ENCODE measurements around the gene PTPRD. TPM values are rescaled to one million over a fixed set of nuclear protein-coding genes. Genes with fewer than 3 reads are reported as not detected.

PTPRD gene
- total RNA-seq, 3 donors from 2014 or later (not counting 1 experiment from before 2014, with no cell fraction given), result 0.05 to 0.68 TPM; not detected in 1

- intact Hi-C loops (cut with micrococcal nuclease), result no loop called here
- Histone ChIP-seq H3K27ac (ENCODE audit: low read length) (no peak overlapping the region), H3K36me3 (ENCODE audit: control insufficient read depth, insufficient read depth, low read length) (no peaks in the 10 kb centered on the region), H3K27me3 (ENCODE audit: control insufficient read depth, insufficient read depth, low read length) (no peaks in the 10 kb centered on the region), H3K4me3 (ENCODE audit: low read length) (no peak overlapping the region), H3K4me1 (ENCODE audit: control insufficient read depth, insufficient read depth, low read length) (no peaks in the 10 kb centered on the region), H3K9me3 (ENCODE audit: control insufficient read depth, insufficient read depth, low read length) (no peaks in the 10 kb centered on the region)
- Mint-ChIP-seq H3K4me1 (no peaks in the 10 kb centered on the region), H3K27ac (no peak overlapping the region), H3K36me3 (no peaks in the 10 kb centered on the region), H3K4me3 (no peak overlapping the region), H3K9me3 (peaks cover under 1 to 7% of the 10 kb centered on the region in 2 donors), H3K27me3 (ENCODE audit: low read depth in 2 of 2) (no peaks in the 10 kb centered on the region)
- 94% methylated on average over 5 of the region's 6 CpGs for WGBS (ENCODE audit: insufficient coverage)
- DNase-seq (no peak), ATAC-seq (no peak)
- TF ChIP-seq CTCF (IDR thresholded peaks at IDR 0.05), result no peak
These were observed 1916.3 kb downstream of the PTPRD start for GRCh38 chr9:8696516-8696915.

- no peak overlapping the region for H3K4me3 Mint-ChIP-seq
- intact Hi-C loops (cut with micrococcal nuclease), result no loop called here
- peaks cover 0 to 7% of the 10 kb centered on the region in 2 donors for H3K9me3 Mint-ChIP-seq
- no peaks in the 10 kb centered on the region for H3K27me3 ChIP-seq (ENCODE audit: control insufficient read depth, insufficient read depth, low read length)
- H3K36me3 ChIP-seq (ENCODE audit: control insufficient read depth, insufficient read depth, low read length), result no peaks in the 10 kb centered on the region
- WGBS (ENCODE audit: insufficient coverage), result 73% methylated on average over 2 of the region's 4 CpGs
- ATAC-seq, result no peak
- no peaks in the 10 kb centered on the region for H3K36me3 Mint-ChIP-seq
- no peak overlapping the region for H3K27ac Mint-ChIP-seq
- H3K4me1 Mint-ChIP-seq, result no peaks in the 10 kb centered on the region
- no peak for DNase-seq
- no peak for TF ChIP-seq CTCF (IDR thresholded peaks at IDR 0.05)
- no peaks in the 10 kb centered on the region for H3K4me1 ChIP-seq (ENCODE audit: control insufficient read depth, insufficient read depth, low read length)
- H3K27me3 Mint-ChIP-seq (ENCODE audit: low read depth in 2 of 2), result no peaks in the 10 kb centered on the region
- no peaks in the 10 kb centered on the region for H3K9me3 ChIP-seq (ENCODE audit: control insufficient read depth, insufficient read depth, low read length)
- no peak overlapping the region for H3K4me3 ChIP-seq (ENCODE audit: low read length)
- no peak overlapping the region for H3K27ac ChIP-seq (ENCODE audit: low read length)
These were observed 1917.7 kb downstream of the PTPRD start for GRCh38 chr9:8694983-8695588.

- H3K4me3 ChIP-seq (ENCODE audit: low read length), result no peak overlapping the region
- no peaks in the 10 kb centered on the region for H3K27me3 Mint-ChIP-seq (ENCODE audit: low read depth in 2 of 2)
- peaks cover 0 to 9% of the 10 kb centered on the region in 2 donors for H3K9me3 Mint-ChIP-seq
- H3K4me3 Mint-ChIP-seq, result no peak overlapping the region
- H3K4me1 ChIP-seq (ENCODE audit: control insufficient read depth, insufficient read depth, low read length), result no peaks in the 10 kb centered on the region
- no peaks in the 10 kb centered on the region for H3K4me1 Mint-ChIP-seq
- H3K27me3 ChIP-seq (ENCODE audit: control insufficient read depth, insufficient read depth, low read length), result no peaks in the 10 kb centered on the region
- 77% methylated on average over 5 of the region's 6 CpGs for WGBS (ENCODE audit: insufficient coverage)
- ATAC-seq (no peak), DNase-seq (no peak)
- no peak overlapping the region for H3K27ac ChIP-seq (ENCODE audit: low read length)
- intact Hi-C loops (cut with micrococcal nuclease), result no loop called here
- H3K36me3 Mint-ChIP-seq, result no peaks in the 10 kb centered on the region
- H3K27ac Mint-ChIP-seq, result no peak overlapping the region
- TF ChIP-seq CTCF (IDR thresholded peaks at IDR 0.05), result no peak
- H3K9me3 ChIP-seq (ENCODE audit: control insufficient read depth, insufficient read depth, low read length), result no peaks in the 10 kb centered on the region
- no peaks in the 10 kb centered on the region for H3K36me3 ChIP-seq (ENCODE audit: control insufficient read depth, insufficient read depth, low read length)
These were observed 1919.3 kb downstream of the PTPRD start for GRCh38 chr9:8693464-8693863.

GRCh38 chr9:8686516-8686915, 1926.3 kb downstream of the PTPRD start:
- H3K36me3 Mint-ChIP-seq, result no peaks in the 10 kb centered on the region
- no peaks in the 10 kb centered on the region for H3K27me3 ChIP-seq (ENCODE audit: control insufficient read depth, insufficient read depth, low read length)
- no peaks in the 10 kb centered on the region for H3K27me3 Mint-ChIP-seq (ENCODE audit: low read depth in 2 of 2)
- H3K9me3 ChIP-seq (ENCODE audit: control insufficient read depth, insufficient read depth, low read length), result no peaks in the 10 kb centered on the region
- H3K4me1 Mint-ChIP-seq, result no peaks in the 10 kb centered on the region
- no peaks in the 10 kb centered on the region for H3K36me3 ChIP-seq (ENCODE audit: control insufficient read depth, insufficient read depth, low read length)
- no peak overlapping the region for H3K4me3 Mint-ChIP-seq
- intact Hi-C loops (cut with micrococcal nuclease), result no loop called here
- no peaks in the 10 kb centered on the region for H3K4me1 ChIP-seq (ENCODE audit: control insufficient read depth, insufficient read depth, low read length)
- DNase-seq (no peak), ATAC-seq (no peak)
- peaks cover 0 to 2% of the 10 kb centered on the region in 2 donors for H3K9me3 Mint-ChIP-seq
- H3K27ac Mint-ChIP-seq, result no peak overlapping the region
- 88% methylated on average over 1 of the region's 2 CpGs for WGBS (ENCODE audit: insufficient coverage)
- no peak for TF ChIP-seq CTCF (IDR thresholded peaks at IDR 0.05)
- no peak overlapping the region for H3K4me3 ChIP-seq (ENCODE audit: low read length)
- no peak overlapping the region for H3K27ac ChIP-seq (ENCODE audit: low read length)
